HepG2 (cell line): Measurements from ENCODE around the gene PGGT1B. TPM values are rescaled to one million over a fixed set of nuclear protein-coding genes. Genes with fewer than 3 reads are reported as not detected.

Experiments
- HDAC6 ChIP-seq: fragments of 200-600 bp; sonication (generic); IDR thresholded peaks from 2 replicates; pipeline ENCODE4 v1.7.0; 2017; ENCODE audit warnings: mild to moderate bottlenecking, antibody characterized with exemption, low read length, low read depth
- JUNB ChIP-seq: sonication (generic); formaldehyde crosslinking; IDR thresholded peaks from 2 replicates; pipeline ENCODE4 v1.8.0; 2022; ENCODE audit warnings: missing genetic modification reagents, mild to moderate bottlenecking, borderline replicate concordance
- ZBTB38 ChIP-seq: sonication (generic); formaldehyde crosslinking; IDR thresholded peaks from 2 replicates; pipeline ENCODE4 v1.5.1; 2020; ENCODE audit warnings: mild to moderate bottlenecking, missing genetic modification reagents
- ZNF143 ChIP-seq: sonication (generic); formaldehyde crosslinking; IDR thresholded peaks from 2 replicates; pipeline ENCODE4 v1.4.0; 2020; ENCODE audit warnings: missing genetic modification reagents
- ZSCAN30 ChIP-seq: sonication (generic); formaldehyde crosslinking; IDR thresholded peaks from 2 replicates; pipeline ENCODE4 v1.5.0; 2020; ENCODE audit warnings: mild to moderate bottlenecking, missing genetic modification reagents
- polyA plus RNA-seq, 8 experiments: library from polyadenylated mRNA; depleted of rRNA in 3 of 8; stranded (reverse) in 7 of 8; unstranded in 1 of 8; fragments of >200 nt; fragmentation: Illumina TruSeq in 4 of 8; extraction: Trizol in 4 of 8; gene quantifications; 2 replicates each; pipeline versions ENCODE4 v1.2.1 to v1.2.3, GENCODE V29; 2011 to 2016; ENCODE audit warnings: low read depth in 4 of 8, missing spikeins in 1 of 8, mixed read lengths in 1 of 8; ENCODE audit not compliant: insufficient read depth in 1 of 8
- total RNA-seq, 5 experiments: library from RNA; depleted of rRNA; stranded (reverse); fragments of >200 nt; fragmentation: Illumina TruSeq; extraction: Trizol; gene quantifications; 2 replicates each; pipeline ENCODE4 v1.2.3, GENCODE V29; 2016; ENCODE audit warnings: low read depth in 1 of 5
- TF ChIP-seq, protein P1 (sequence below): sonication (generic); formaldehyde crosslinking; IDR thresholded peaks from 2 replicates; pipeline ENCODE4 v1.5.0; 2020; ENCODE audit warnings: missing genetic modification reagents
- TF ChIP-seq, protein P2 (sequence below): sonication (generic); formaldehyde crosslinking; IDR thresholded peaks from 2 replicates; pipeline ENCODE4 v1.4.0; 2020; ENCODE audit warnings: mild to moderate bottlenecking, missing genetic modification reagents
- TF ChIP-seq, protein P3 (sequence below): sonication (generic); formaldehyde crosslinking; IDR thresholded peaks from 2 replicates; pipeline ENCODE4 v1.9.0; 2022; ENCODE audit warnings: missing genetic modification reagents, mild to moderate bottlenecking, borderline replicate concordance
- TF ChIP-seq, protein P4 (sequence below): sonication (generic); formaldehyde crosslinking; IDR thresholded peaks from 2 replicates; pipeline ENCODE4 v1.9.0; 2021; ENCODE audit warnings: missing genetic modification reagents, mild to moderate bottlenecking, borderline replicate concordance
- TF ChIP-seq, protein P5 (sequence below): sonication (generic); formaldehyde crosslinking; IDR thresholded peaks from one replicate; pipeline ENCODE4 v1.5.1; 2020; ENCODE audit warnings: mild to moderate bottlenecking, missing genetic modification reagents; ENCODE audit errors: not compliant biosample characterization

Gene PGGT1B
- total and polyA plus RNA-seq, 2 of the 13 experiments (the other 11 are each of a cell fraction or from before 2014, with no cell fraction given), result 2.4 to 42.7 TPM

DNA sequence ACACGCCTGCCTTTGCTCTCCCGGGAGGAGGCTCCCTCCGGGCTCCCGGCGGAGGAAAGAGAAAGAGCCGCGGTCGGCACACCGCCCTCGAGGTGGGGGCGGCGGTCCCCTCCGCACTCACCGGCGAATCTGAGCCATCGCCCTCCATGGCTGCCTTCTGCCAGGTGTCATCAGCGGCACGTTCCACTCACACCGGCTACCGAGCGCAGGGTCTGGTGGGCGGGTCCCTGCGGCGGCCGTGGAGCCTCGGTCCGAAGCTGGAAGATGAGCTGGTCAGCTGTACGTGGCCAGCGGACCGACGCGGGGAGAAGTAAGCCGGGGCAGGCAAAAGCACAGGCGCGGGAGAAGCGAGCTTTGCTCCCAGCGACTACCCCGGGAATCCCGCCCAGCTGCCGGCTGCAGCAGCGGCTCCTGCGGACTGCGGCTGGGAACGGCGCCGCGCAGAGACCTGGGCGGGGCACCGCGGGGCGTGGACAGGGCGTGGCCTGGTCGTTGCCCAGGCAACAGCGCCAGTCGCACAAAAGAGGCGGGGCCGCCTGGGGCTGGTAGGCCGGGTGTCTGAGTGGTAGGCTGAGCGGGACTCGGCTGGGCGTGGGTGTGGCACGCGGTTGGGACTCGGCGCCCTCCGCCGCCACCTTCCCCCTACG lies 93.1 kb downstream of the PGGT1B start, which contains the start of gene TRIM36 (continued):
- TF ChIP-seq, protein P1, sequence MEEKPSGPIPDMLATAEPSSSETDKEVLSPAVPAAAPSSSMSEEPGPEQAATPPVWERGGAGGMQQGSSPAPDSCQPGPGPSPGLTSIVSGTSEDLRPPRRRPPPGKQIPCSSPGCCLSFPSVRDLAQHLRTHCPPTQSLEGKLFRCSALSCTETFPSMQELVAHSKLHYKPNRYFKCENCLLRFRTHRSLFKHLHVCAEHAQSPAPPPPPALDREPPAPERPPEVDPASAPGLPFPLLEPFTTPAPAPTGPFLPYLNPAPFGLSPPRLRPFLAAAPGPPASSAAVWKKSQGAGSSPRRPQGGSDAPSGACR, result peak; percentile 81
- TF ChIP-seq ZNF143 (CRISPR knock-in tag) (no peak), HDAC6 (no peak), JUNB (CRISPR knock-in tag) (no peak), ZBTB38 (CRISPR knock-in tag) (no peak), ZSCAN30 (CRISPR knock-in tag) (no peak)
- TF ChIP-seq, protein P2, sequence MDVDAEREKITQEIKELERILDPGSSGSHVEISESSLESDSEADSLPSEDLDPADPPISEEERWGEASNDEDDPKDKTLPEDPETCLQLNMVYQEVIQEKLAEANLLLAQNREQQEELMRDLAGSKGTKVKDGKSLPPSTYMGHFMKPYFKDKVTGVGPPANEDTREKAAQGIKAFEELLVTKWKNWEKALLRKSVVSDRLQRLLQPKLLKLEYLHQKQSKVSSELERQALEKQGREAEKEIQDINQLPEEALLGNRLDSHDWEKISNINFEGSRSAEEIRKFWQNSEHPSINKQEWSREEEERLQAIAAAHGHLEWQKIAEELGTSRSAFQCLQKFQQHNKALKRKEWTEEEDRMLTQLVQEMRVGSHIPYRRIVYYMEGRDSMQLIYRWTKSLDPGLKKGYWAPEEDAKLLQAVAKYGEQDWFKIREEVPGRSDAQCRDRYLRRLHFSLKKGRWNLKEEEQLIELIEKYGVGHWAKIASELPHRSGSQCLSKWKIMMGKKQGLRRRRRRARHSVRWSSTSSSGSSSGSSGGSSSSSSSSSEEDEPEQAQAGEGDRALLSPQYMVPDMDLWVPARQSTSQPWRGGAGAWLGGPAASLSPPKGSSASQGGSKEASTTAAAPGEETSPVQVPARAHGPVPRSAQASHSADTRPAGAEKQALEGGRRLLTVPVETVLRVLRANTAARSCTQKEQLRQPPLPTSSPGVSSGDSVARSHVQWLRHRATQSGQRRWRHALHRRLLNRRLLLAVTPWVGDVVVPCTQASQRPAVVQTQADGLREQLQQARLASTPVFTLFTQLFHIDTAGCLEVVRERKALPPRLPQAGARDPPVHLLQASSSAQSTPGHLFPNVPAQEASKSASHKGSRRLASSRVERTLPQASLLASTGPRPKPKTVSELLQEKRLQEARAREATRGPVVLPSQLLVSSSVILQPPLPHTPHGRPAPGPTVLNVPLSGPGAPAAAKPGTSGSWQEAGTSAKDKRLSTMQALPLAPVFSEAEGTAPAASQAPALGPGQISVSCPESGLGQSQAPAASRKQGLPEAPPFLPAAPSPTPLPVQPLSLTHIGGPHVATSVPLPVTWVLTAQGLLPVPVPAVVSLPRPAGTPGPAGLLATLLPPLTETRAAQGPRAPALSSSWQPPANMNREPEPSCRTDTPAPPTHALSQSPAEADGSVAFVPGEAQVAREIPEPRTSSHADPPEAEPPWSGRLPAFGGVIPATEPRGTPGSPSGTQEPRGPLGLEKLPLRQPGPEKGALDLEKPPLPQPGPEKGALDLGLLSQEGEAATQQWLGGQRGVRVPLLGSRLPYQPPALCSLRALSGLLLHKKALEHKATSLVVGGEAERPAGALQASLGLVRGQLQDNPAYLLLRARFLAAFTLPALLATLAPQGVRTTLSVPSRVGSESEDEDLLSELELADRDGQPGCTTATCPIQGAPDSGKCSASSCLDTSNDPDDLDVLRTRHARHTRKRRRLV (CRISPR knock-in tag), result no peak
- TF ChIP-seq, protein P3, sequence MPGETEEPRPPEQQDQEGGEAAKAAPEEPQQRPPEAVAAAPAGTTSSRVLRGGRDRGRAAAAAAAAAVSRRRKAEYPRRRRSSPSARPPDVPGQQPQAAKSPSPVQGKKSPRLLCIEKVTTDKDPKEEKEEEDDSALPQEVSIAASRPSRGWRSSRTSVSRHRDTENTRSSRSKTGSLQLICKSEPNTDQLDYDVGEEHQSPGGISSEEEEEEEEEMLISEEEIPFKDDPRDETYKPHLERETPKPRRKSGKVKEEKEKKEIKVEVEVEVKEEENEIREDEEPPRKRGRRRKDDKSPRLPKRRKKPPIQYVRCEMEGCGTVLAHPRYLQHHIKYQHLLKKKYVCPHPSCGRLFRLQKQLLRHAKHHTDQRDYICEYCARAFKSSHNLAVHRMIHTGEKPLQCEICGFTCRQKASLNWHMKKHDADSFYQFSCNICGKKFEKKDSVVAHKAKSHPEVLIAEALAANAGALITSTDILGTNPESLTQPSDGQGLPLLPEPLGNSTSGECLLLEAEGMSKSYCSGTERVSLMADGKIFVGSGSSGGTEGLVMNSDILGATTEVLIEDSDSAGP (CRISPR knock-in tag), result peak; percentile 93
- TF ChIP-seq, protein P4, sequence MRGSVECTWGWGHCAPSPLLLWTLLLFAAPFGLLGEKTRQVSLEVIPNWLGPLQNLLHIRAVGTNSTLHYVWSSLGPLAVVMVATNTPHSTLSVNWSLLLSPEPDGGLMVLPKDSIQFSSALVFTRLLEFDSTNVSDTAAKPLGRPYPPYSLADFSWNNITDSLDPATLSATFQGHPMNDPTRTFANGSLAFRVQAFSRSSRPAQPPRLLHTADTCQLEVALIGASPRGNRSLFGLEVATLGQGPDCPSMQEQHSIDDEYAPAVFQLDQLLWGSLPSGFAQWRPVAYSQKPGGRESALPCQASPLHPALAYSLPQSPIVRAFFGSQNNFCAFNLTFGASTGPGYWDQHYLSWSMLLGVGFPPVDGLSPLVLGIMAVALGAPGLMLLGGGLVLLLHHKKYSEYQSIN (CRISPR knock-in tag), result no peak
- TF ChIP-seq, protein P5, sequence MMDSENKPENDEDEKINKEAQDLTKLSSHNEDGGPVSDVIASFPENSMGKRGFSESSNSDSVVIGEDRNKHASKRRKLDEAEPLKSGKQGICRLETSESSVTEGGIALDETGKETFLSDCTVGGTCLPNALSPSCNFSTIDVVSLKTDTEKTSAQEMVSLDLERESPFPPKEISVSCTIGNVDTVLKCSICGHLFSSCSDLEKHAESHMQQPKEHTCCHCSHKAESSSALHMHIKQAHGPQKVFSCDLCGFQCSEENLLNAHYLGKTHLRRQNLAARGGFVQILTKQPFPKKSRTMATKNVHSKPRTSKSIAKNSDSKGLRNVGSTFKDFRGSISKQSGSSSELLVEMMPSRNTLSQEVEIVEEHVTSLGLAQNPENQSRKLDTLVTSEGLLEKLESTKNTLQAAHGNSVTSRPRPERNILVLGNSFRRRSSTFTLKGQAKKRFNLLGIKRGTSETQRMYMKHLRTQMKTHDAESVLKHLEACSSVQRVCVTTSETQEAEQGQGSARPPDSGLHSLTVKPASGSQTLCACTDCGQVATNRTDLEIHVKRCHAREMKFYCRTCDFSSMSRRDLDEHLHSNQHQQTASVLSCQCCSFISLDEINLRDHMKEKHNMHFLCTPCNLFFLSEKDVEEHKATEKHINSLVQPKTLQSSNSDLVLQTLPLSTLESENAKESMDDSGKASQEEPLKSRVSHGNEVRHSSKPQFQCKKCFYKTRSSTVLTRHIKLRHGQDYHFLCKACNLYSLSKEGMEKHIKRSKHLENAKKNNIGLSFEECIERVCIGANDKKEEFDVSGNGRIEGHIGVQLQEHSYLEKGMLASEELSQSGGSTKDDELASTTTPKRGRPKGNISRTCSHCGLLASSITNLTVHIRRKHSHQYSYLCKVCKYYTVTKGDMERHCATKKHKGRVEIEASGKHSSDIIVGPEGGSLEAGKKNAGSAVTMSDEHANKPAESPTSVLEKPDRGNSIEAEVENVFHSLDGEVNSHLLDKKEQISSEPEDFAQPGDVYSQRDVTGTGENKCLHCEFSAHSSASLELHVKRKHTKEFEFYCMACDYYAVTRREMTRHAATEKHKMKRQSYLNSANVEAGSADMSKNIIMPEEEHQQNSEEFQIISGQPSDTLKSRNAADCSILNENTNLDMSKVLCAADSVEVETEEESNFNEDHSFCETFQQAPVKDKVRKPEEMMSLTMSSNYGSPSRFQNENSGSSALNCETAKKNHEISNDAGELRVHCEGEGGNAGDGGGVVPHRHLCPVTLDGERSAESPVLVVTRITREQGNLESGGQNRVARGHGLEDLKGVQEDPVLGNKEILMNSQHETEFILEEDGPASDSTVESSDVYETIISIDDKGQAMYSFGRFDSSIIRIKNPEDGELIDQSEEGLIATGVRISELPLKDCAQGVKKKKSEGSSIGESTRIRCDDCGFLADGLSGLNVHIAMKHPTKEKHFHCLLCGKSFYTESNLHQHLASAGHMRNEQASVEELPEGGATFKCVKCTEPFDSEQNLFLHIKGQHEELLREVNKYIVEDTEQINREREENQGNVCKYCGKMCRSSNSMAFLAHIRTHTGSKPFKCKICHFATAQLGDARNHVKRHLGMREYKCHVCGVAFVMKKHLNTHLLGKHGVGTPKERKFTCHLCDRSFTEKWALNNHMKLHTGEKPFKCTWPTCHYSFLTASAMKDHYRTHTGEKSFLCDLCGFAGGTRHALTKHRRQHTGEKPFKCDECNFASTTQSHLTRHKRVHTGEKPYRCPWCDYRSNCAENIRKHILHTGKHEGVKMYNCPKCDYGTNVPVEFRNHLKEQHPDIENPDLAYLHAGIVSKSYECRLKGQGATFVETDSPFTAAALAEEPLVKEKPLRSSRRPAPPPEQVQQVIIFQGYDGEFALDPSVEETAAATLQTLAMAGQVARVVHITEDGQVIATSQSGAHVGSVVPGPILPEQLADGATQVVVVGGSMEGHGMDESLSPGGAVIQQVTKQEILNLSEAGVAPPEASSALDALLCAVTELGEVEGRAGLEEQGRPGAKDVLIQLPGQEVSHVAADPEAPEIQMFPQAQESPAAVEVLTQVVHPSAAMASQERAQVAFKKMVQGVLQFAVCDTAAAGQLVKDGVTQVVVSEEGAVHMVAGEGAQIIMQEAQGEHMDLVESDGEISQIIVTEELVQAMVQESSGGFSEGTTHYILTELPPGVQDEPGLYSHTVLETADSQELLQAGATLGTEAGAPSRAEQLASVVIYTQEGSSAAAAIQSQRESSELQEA (CRISPR knock-in tag), result no peak
